Adipocyte (in vitro differentiated cells): ENCODE measurements around the gene PHACTR3.

Source experiments
- DNase-seq: peaks from one replicate; pipeline ENCODE4 v3.0.0-alpha.2; 2015; ENCODE audit warnings: low read depth
- H3K27me3 ChIP-seq: replicated peaks from 2 replicates; pipeline ENCODE4 v1.7.0; 2013; ENCODE audit warnings: mild to moderate bottlenecking, low read length, moderate library complexity; ENCODE audit not compliant: control insufficient read depth, insufficient read depth
- H3K36me3 ChIP-seq: 2 replicates; pipeline ENCODE4 v1.7.0; 2013; ENCODE audit warnings: low read length, mild to moderate bottlenecking, moderate library complexity; ENCODE audit not compliant: control insufficient read depth, insufficient read depth, severe bottlenecking
- H3K4me1 ChIP-seq: 2 replicates; pipeline ENCODE4 v1.7.0; 2013; ENCODE audit warnings: mild to moderate bottlenecking, low read length, moderate library complexity; ENCODE audit not compliant: control insufficient read depth, insufficient read depth
- H3K4me3 ChIP-seq: 2 replicates; pipeline ENCODE4 v1.7.0; 2013; ENCODE audit warnings: mild to moderate bottlenecking, low read length, moderate library complexity
- H3K9ac ChIP-seq: 2 replicates; pipeline ENCODE4 v1.7.0; 2013; ENCODE audit warnings: mild to moderate bottlenecking, low read length, moderate library complexity
- H3K9me3 ChIP-seq: 2 replicates; pipeline ENCODE4 v1.7.0; 2013; ENCODE audit warnings: mild to moderate bottlenecking, low read length, moderate library complexity; ENCODE audit not compliant: control insufficient read depth

The PHACTR3 gene

DNA sequence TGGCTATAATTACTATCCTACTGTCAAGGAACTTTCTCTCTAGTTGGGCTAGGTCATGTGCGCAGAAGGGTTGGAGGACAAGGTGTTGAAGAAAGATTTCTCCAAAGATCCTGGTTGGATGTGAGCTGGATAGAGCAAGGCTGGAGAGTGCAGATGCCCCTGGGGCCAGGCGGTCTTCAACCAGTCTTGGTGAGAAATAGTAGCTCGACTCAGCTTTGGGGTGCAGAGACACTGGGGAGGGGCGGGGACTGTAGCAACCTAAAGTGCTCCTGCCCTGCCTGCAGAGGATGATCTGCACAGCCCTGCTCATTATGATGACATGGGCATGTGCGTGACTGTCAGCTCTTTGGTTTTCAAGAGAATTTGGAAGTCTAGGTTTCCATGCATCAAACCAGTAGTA is 35.9 kb downstream of the PHACTR3 start:
- Histone ChIP-seq H3K4me3 (no peak overlapping the region), H3K4me1 (no peaks in the 10 kb centered on the region), H3K9me3 (no peaks in the 10 kb centered on the region), H3K27me3 (peaks cover 7% of the 10 kb centered on the region), H3K36me3 (no peaks in the 10 kb centered on the region), H3K9ac (no peak overlapping the region)
- DNase-seq = no peak

DNA sequence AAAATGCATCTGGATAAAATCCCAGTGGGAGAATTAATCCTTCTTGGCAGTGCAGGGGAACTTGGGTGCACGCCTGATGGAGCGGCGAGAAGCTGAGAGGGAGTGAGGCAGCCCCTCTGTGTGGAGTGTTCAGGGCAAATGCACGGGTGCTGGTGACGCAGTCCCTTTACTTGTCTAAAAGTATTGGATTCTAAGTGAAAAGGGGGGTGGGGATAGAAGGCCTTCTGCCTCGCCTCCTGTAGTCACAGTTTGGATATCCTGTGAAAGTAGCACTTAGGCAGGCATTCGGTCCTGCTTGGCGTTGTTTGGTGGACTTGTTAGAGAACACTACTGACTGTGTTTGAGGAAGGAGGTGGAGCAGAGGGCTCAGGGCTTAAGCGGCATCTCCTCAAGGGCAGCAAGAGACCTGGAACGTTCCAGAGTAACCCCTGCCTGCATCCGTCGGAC is 39.3 kb downstream of the PHACTR3 start:
- no peak for DNase-seq
- H3K4me1 ChIP-seq = no peaks in the 10 kb centered on the region
- no peaks in the 10 kb centered on the region for H3K9me3 ChIP-seq
- H3K27me3 ChIP-seq = peaks cover 9% of the 10 kb centered on the region
- no peak overlapping the region for H3K9ac ChIP-seq
- no peak overlapping the region for H3K4me3 ChIP-seq
- no peaks in the 10 kb centered on the region for H3K36me3 ChIP-seq

DNA sequence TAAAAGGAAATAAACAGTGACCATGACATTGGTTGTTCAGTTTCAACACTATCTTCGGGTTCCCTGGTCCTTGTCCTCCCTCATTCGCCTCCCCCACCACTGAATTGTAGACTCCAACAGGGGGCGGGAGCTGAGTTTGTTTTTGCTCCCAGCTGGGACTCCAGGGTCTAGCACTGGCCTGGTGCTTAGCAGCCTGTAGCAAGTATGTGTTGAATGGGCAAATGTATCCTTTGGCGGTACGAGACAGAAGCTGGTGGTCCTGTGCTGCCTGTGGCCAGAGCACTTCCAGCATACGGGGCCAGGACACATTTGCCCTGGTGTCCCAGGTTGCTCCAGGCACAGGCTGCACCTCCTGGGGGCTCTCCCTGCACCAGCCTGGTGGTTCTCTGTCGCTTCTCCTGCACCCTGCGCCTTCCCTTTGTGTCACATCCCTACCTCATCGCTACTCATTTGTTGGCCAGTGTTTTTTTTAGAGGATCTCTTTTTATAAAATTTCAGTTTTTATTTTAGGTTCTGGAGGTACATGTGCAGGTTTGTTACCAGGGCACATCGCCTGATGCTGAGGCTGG is 40.1 kb downstream of the PHACTR3 start:
- DNase-seq = no peak
- H3K9me3 ChIP-seq = no peaks in the 10 kb centered on the region

DNA sequence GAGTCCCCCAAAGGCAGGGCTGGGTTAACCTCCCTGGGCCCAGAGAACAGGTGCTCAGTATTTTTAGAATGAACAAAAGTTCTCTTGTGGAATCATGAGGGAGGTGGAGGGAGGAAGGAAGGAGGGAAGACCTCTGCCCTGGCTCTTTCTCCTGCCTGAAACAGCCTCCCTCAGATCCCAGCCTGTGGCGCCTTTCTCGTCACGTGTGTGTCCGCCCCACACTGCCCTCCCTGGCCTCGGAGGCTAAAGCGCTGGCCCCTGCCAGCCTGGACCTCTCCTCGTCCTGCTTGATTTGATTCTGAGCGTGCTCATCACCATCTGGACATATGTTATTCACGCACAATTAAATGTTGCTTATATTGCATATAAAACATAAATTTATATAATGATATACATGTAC is 40.9 kb downstream of the PHACTR3 start:
- Histone ChIP-seq H3K4me1 (no peaks in the 10 kb centered on the region), H3K4me3 (no peak overlapping the region), H3K9ac (no peak overlapping the region), H3K36me3 (no peaks in the 10 kb centered on the region), H3K27me3 (peaks cover 10% of the 10 kb centered on the region), H3K9me3 (no peaks in the 10 kb centered on the region)
- DNase-seq = no peak

More for the DNA sequence above, 40.1 kb downstream of the PHACTR3 start:
- H3K36me3 ChIP-seq = no peaks in the 10 kb centered on the region
- H3K4me3 ChIP-seq = no peak overlapping the region
- H3K27me3 ChIP-seq = peaks cover 9% of the 10 kb centered on the region
- no peak overlapping the region for H3K9ac ChIP-seq
- no peaks in the 10 kb centered on the region for H3K4me1 ChIP-seq

DNA sequence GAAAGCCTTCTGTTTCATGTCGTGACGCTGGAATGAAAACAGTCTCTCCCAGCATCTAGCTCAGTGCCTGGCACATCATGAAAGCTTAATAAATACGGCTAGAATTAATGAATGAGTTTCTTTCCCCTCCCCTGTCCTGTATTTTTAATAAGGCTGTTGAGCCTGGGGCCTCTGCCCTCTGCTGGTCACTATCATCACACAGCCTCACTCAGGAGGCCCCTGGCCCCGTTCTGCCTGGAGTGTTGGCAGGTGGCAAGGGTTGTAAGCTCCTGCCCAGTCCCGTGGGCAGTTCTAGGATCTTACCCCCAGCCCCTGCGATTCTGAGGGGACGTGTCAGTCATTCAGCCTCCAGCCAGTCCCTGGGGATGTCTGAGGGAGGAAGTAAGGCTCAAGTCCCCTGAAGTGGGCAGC is 41.4 kb downstream of the PHACTR3 start:
- Histone ChIP-seq H3K9me3 (no peaks in the 10 kb centered on the region), H3K36me3 (no peaks in the 10 kb centered on the region), H3K27me3 (peaks cover 13% of the 10 kb centered on the region), H3K4me3 (no peak overlapping the region), H3K9ac (no peak overlapping the region), H3K4me1 (no peaks in the 10 kb centered on the region)
- no peak for DNase-seq

DNA sequence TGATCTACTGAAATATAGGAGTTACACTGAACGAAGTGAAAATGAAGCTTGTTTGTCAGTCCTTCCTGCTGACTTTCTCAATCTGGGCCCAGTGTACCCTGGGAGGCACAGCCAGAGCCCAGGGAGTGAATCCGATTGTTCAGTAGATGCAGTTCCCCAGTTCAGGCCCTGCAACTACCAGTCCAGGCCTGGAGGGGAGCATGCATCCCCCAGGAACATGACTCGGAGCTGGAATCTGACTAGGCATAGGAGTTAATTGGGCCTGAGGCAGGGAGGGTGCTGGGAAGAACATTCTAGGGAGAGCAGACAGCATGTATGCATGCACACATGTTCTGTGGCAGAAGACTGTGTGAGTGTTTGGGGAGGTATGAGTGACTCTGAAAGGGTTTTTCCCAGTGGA is 42.1 kb downstream of the PHACTR3 start:
- Histone ChIP-seq H3K4me3 (no peak overlapping the region), H3K9me3 (no peaks in the 10 kb centered on the region), H3K9ac (no peak overlapping the region), H3K4me1 (no peaks in the 10 kb centered on the region), H3K36me3 (no peaks in the 10 kb centered on the region), H3K27me3 (peaks cover 13% of the 10 kb centered on the region)
- no peak for DNase-seq

DNA sequence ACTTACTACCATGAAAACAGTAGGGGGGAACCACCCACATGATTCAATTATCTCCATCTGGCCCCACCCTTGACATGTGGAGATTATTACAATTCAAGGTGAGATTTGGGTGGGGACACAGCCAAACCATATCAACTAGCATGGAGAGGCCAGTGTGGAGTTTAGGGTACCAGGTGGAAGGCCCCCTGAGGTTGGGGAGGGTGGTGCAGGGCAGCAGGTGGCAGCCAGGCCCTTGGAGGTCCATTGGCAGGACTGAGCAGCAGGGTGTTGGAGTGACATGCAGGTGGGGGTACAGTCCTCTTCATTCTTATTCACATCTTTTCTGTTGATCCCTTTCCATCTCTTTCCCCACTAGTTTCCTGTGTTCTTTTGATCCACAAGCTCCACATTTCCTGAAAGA is 42.9 kb downstream of the PHACTR3 start:
- Histone ChIP-seq H3K9me3 (no peaks in the 10 kb centered on the region), H3K9ac (no peak overlapping the region), H3K36me3 (no peaks in the 10 kb centered on the region), H3K4me1 (no peaks in the 10 kb centered on the region), H3K27me3 (peaks cover 13% of the 10 kb centered on the region), H3K4me3 (no peak overlapping the region)
- no peak for DNase-seq

DNA sequence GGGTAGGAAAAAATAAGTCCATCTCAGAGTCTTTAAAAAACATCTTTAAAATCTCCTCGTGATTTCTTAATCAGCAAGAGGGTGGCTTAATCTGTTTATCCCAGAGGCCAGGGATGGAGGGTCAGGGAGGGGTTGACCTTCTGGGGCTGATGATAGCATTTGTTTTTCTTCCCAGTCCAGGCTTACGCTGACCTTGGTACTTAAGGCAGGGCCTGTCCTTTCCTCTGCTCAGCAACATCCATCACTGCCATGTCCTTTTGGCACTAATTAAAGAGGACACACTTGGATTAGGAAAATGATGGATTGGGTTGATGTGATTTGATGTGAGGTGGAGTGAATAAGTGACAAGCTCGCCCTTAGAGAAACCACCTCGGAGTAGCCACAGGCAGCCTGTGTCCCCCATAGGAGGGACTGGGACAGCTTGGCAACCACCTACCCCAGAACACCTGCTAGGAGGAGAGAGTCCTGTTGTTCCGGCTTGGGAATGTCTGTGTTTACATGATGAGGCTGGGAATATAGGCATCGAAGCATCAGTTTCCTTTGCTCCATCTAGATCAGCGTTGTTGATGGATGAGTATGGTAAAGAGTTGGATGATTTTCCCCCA is 44.2 kb downstream of the PHACTR3 start:
- no peaks in the 10 kb centered on the region for H3K9me3 ChIP-seq
- H3K36me3 ChIP-seq = no peaks in the 10 kb centered on the region
- H3K27me3 ChIP-seq = peaks cover 11% of the 10 kb centered on the region
- DNase-seq = no peak
- no peaks in the 10 kb centered on the region for H3K4me1 ChIP-seq
- no peak overlapping the region for H3K4me3 ChIP-seq
- no peak overlapping the region for H3K9ac ChIP-seq

DNA sequence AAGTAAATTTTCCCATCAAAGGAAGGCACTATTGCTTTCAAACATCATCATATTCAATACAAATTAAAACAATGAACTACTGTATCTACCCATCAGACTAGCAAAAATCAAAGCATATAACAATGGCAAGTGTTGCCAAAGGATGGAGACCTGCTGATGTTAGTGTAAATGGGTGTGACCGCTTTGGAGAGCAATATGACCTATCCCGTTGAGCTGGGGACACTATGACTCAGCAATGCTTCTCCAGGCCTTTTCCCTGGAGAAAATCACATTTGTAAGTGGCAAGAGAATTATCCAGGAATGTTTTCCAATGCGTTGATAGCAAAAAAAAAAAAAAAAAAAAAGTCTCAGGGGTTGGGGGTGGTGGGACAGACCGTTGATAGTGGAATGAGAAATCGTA is 46.1 kb downstream of the PHACTR3 start:
- Histone ChIP-seq H3K9me3 (peaks cover 5% of the 10 kb centered on the region), H3K36me3 (no peaks in the 10 kb centered on the region), H3K27me3 (peaks cover 6% of the 10 kb centered on the region), H3K9ac (no peak overlapping the region), H3K4me1 (no peaks in the 10 kb centered on the region), H3K4me3 (no peak overlapping the region)
- DNase-seq = no peak

DNA sequence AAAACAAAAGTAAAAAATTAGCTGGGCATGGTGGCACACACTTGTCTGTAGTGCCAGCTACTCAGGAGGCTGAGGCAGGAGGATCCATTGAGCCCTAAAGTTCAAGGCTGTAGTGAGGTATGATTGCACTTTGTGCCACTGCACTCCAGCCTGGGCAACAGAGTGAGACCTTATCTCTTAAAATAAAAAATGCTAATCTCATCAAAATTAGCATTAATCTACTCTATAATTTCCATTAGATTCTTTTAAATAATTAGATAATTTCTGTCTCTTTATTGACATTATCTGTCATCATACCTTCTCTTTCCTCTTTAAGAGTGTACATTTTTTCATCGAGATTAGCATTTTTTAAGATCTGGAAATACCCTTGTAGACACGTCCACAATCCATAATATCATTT is 48.0 kb downstream of the PHACTR3 start:
- no peaks in the 10 kb centered on the region for H3K36me3 ChIP-seq
- no peak overlapping the region for H3K9ac ChIP-seq
- H3K4me3 ChIP-seq = no peak overlapping the region
- H3K9me3 ChIP-seq = peaks cover 25% of the 10 kb centered on the region
- peaks cover 4% of the 10 kb centered on the region for H3K27me3 ChIP-seq
- no peaks in the 10 kb centered on the region for H3K4me1 ChIP-seq
- DNase-seq = no peak

DNA sequence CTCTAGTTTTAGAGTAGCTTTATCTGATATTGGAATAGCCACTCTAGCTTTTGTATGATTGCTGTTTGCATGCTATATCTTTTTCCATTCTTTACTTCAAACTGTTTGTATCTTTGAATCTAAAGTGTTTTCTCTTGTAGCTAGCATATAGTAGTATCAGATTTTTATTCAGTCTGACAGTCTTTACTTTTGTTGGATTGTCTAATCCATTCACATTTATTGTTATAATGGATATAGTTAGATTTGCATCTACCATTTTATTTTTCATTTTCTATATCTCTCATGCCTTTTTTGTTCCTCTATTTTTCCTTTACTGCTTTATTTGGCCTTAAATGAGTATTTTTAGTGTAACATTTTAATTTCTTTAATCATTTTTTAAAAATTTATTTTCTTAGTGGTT is 52.1 kb downstream of the PHACTR3 start:
- Histone ChIP-seq H3K9ac (no peak overlapping the region), H3K36me3 (no peaks in the 10 kb centered on the region), H3K4me1 (no peaks in the 10 kb centered on the region), H3K4me3 (no peak overlapping the region), H3K27me3 (no peaks in the 10 kb centered on the region), H3K9me3 (peaks cover 46% of the 10 kb centered on the region)
- no peak for DNase-seq
